NB4 (cell line): ENCODE data around the gene TBC1D22A.

Source experiments
- MYC ChIP-seq: IDR thresholded peaks from 2 replicates; pipeline ENCODE4 v1.6.1; 2011; ENCODE audit warnings: low read depth, low read length
- POLR2A ChIP-seq: IDR thresholded peaks from 2 replicates; pipeline ENCODE4 v1.6.1; 2011; ENCODE audit warnings: mild to moderate bottlenecking; ENCODE audit not compliant: insufficient read length; ENCODE audit errors: extremely low read depth
- TF ChIP-seq, protein P1 (sequence below): IDR thresholded peaks from one replicate; pipeline ENCODE4 v1.5.1; 2012; ENCODE audit warnings: low read depth, low read length
- TF ChIP-seq, protein P2 (sequence below): IDR thresholded peaks from 2 replicates; pipeline ENCODE4 v1.6.1; 2011; ENCODE audit warnings: low read depth, low read length

DNA sequence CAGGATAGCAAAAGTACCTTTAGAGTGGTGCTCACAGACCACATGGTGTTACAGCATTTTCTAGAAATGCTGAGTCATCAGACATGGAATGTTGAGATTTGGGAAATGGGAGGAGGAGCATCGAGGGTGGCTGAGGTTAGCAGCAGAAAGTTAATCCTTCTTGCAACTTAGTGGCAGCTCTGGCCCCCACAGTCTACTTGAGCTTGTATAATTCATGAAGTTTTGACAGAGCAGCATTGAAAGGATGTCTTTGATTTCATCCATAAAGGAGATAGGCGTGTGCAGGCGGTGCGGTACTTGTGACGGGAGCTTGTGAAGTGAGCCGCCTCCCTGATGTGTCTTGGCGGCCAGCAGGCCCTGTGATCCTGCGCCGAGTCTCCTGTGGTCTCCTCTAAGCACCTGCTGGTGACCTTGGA, 330.5 kb downstream of the TBC1D22A start:
- TF ChIP-seq, protein P1, sequence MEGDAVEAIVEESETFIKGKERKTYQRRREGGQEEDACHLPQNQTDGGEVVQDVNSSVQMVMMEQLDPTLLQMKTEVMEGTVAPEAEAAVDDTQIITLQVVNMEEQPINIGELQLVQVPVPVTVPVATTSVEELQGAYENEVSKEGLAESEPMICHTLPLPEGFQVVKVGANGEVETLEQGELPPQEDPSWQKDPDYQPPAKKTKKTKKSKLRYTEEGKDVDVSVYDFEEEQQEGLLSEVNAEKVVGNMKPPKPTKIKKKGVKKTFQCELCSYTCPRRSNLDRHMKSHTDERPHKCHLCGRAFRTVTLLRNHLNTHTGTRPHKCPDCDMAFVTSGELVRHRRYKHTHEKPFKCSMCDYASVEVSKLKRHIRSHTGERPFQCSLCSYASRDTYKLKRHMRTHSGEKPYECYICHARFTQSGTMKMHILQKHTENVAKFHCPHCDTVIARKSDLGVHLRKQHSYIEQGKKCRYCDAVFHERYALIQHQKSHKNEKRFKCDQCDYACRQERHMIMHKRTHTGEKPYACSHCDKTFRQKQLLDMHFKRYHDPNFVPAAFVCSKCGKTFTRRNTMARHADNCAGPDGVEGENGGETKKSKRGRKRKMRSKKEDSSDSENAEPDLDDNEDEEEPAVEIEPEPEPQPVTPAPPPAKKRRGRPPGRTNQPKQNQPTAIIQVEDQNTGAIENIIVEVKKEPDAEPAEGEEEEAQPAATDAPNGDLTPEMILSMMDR: no peak
- TF ChIP-seq MYC (no peak), POLR2A (no peak)
- TF ChIP-seq, protein P2, sequence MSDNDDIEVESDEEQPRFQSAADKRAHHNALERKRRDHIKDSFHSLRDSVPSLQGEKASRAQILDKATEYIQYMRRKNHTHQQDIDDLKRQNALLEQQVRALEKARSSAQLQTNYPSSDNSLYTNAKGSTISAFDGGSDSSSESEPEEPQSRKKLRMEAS: no peak
